ENCODE measurements around the gene ANGPTL3. TPM values are rescaled to one million over a fixed set of nuclear protein-coding genes. Genes with fewer than 3 reads are reported as not detected.
"Not testable (repeated sequence)": the region's sequence is repeated elsewhere in the genome, so short reads cannot be mapped to it uniquely, and the experiment has no call there.

Gene ANGPTL3
- not detected for total RNA-seq
- long read RNA-seq = 0 reads

- ATAC-seq (ENCODE audit: poor library complexity) (no peak), DNase-seq (no peak)
- intact Hi-C loops (cut with DNase I) = no loop called here
These were observed at the start of gene ANGPTL3 for GRCh38 chr1:62597281-62597680. TSS of gene ANGPTL3 (plus strand) at chr1:62597520. CDS start at chr1:62597567, 47 bp downstream.

- intact Hi-C loops (cut with DNase I) = no loop called here
- no peak for ATAC-seq (ENCODE audit: poor library complexity)
These were observed 36.0 kb upstream of the ANGPTL3 start for GRCh38 chr1:62561306-62561705.

GRCh38 chr1:62567182-62567581 is 30.1 kb upstream of the ANGPTL3 start:
- intact Hi-C loops (cut with DNase I); DNase-seq; ATAC-seq (ENCODE audit: poor library complexity): not testable (repeated sequence)

More at GRCh38 chr1:62561306-62561705, 36.0 kb upstream of the ANGPTL3 start:
- DNase-seq = no peak

GRCh38 chr1:62567926-62568325 is 29.4 kb upstream of the ANGPTL3 start:
- intact Hi-C loops (cut with DNase I) = not testable (repeated sequence)

GRCh38 chr1:62571517-62571916 is 25.8 kb upstream of the ANGPTL3 start:
- intact Hi-C loops (cut with DNase I); ATAC-seq (ENCODE audit: poor library complexity); DNase-seq: not testable (repeated sequence)

More at GRCh38 chr1:62567926-62568325, 29.4 kb upstream of the ANGPTL3 start:
- not testable (repeated sequence) for ATAC-seq (ENCODE audit: poor library complexity); DNase-seq

GRCh38 chr1:62572476-62572875 is 24.8 kb upstream of the ANGPTL3 start:
- DNase-seq (no peak), ATAC-seq (ENCODE audit: poor library complexity) (no peak)
- intact Hi-C loops (cut with DNase I) = no loop called here

- intact Hi-C loops (cut with DNase I) = no loop called here
- no peak for ATAC-seq (ENCODE audit: poor library complexity)
These were observed 23.6 kb upstream of the ANGPTL3 start for GRCh38 chr1:62573675-62574074.

GRCh38 chr1:62585469-62586155 is 11.7 kb upstream of the ANGPTL3 start:
- intact Hi-C loops (cut with DNase I) = no loop called here
- DNase-seq (no peak), ATAC-seq (ENCODE audit: poor library complexity) (no peak)

More at GRCh38 chr1:62573675-62574074, 23.6 kb upstream of the ANGPTL3 start:
- DNase-seq = no peak

- DNase-seq = no peak
- intact Hi-C loops (cut with DNase I) = no loop called here
- ATAC-seq (ENCODE audit: poor library complexity) = no peak
These were observed 9.3 kb upstream of the ANGPTL3 start for GRCh38 chr1:62588000-62588399.

GRCh38 chr1:62589321-62589720 is 8.0 kb upstream of the ANGPTL3 start:
- ATAC-seq (ENCODE audit: poor library complexity) (no peak), DNase-seq (no peak)
- intact Hi-C loops (cut with DNase I) = no loop called here

GRCh38 chr1:62590255-62590969 is 6.9 kb upstream of the ANGPTL3 start:
- ATAC-seq (ENCODE audit: poor library complexity) (no peak), DNase-seq (no peak)
- intact Hi-C loops (cut with DNase I) = no loop called here

- ATAC-seq (ENCODE audit: poor library complexity) (no peak), DNase-seq (no peak)
- intact Hi-C loops (cut with DNase I) = no loop called here
These were observed 6.4 kb upstream of the ANGPTL3 start for GRCh38 chr1:62590970-62591368.

- DNase-seq (no peak), ATAC-seq (ENCODE audit: poor library complexity) (no peak)
- intact Hi-C loops (cut with DNase I) = no loop called here
These were observed 3.4 kb upstream of the ANGPTL3 start for GRCh38 chr1:62593825-62594394.

- intact Hi-C loops (cut with DNase I) = no loop called here
- ATAC-seq (ENCODE audit: poor library complexity) (no peak), DNase-seq (no peak)
These were observed 1.7 kb upstream of the ANGPTL3 start for GRCh38 chr1:62595647-62596046.

- intact Hi-C loops (cut with DNase I) = no loop called here
- no peak for ATAC-seq (ENCODE audit: poor library complexity)
- no peak for DNase-seq
These were observed 1.7 kb downstream of the ANGPTL3 start for GRCh38 chr1:62599044-62599443.

- no peak for ATAC-seq (ENCODE audit: poor library complexity)
- intact Hi-C loops (cut with DNase I) = no loop called here
- DNase-seq = no peak
These were observed 4.1 kb downstream of the ANGPTL3 start for GRCh38 chr1:62601457-62601856.

- intact Hi-C loops (cut with DNase I) = no loop called here
- DNase-seq (no peak), ATAC-seq (ENCODE audit: poor library complexity) (no peak)
These were observed 11.6 kb downstream of the ANGPTL3 start for GRCh38 chr1:62608905-62609304.

- intact Hi-C loops (cut with DNase I); ATAC-seq (ENCODE audit: poor library complexity); DNase-seq: not testable (repeated sequence)
These were observed 13.3 kb downstream of the ANGPTL3 start for GRCh38 chr1:62610588-62610987.

GRCh38 chr1:62612770-62613169 is 15.4 kb downstream of the ANGPTL3 start:
- DNase-seq = no peak
- intact Hi-C loops (cut with DNase I) = no loop called here
- no peak for ATAC-seq (ENCODE audit: poor library complexity)

- ATAC-seq (ENCODE audit: poor library complexity) (no peak), DNase-seq (no peak)
- intact Hi-C loops (cut with DNase I) = no loop called here
These were observed 16.0 kb downstream of the ANGPTL3 start for GRCh38 chr1:62613325-62613727.

Measured in Right ventricle myocardium superior (tissue), 1 donor.